ENCODE results near the gene DBN1. TPM values are rescaled to one million over a fixed set of nuclear protein-coding genes. Genes with fewer than 3 reads are reported as not detected.

DBN1 gene
- total and polyA plus RNA-seq, 9 donors = 18.4 to 91.6 (median 55.7) TPM

DNA sequence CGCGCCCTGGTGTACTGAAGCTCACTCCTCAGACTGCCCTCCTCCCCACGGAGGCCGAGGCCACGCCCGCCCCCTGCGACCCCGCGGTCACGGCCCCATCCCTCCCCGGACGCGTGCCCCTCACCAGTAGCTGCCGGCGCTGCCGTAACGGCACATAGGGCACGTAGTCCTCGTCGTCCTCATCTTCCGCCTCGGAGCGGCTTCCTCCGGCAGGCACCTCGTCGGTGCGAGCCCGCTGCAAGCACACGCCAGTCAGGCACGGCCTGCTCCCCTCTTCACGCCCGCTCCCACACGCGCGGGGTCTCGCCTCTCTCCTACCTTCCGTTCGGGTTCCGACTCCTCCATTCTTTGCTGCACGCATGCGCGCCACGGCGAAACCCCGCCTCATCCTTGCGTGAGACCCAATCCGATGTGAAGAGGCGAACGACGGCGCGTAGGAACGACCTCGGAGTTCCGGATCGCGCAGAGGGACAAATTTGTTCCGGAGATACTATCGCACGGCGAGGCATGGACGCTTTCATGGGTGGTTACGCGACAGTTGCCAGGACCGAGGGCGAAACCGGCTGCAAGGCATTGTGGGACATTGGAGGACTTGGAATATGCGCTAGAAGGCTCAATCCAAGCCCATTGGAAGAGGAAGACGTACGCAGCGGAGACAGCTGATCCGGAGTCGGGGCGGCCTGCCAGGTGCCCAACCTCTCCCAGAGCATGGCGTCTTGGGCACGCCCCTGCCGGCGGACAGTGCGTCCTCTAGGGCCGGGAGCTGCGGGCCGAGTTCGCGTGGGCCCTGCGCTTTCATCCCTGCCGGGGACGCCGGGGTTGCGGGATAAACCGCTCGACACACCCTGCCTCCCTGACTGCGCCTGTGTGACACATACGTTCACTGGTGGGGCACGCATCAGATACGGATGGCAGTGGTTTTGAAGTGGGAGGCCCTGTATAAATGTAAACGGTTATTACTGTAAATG, 43.5 kb upstream of the DBN1 start, which contains the start of gene DDX41:
Gene DDX41, minus strand, starts transcription at position 361 of the 968 bp plus-strand sequence. Its CDS starts 16 bp downstream, at position 345.
- Histone ChIP-seq H3K27me3 (no peaks in the 10 kb centered on the region), H3K9me3 (no peaks in the 10 kb centered on the region), H3K36me3 (no peaks in the 10 kb centered on the region), H3K4me3 (peak within 1 kb of the TSS; percentile 88), H3K27ac (peak within 1 kb of the TSS; percentile 16 to 69), H3K4me1 (ENCODE audit: insufficient read depth) (peaks cover 5% of the 10 kb centered on the region)
- WGBS, 3 donors = 0 to 1% (median 0%) methylated on average over 83 to 96 of the region's 96 CpGs
- peak; percentile 95 to 98 (median 96) for DNase-seq
- TF ChIP-seq POLR2A (IDR thresholded peaks at IDR 0.05) (peak; percentile 24), EP300 (IDR thresholded peaks at IDR 0.05) (no peak)
- TF ChIP-seq, protein P1, sequence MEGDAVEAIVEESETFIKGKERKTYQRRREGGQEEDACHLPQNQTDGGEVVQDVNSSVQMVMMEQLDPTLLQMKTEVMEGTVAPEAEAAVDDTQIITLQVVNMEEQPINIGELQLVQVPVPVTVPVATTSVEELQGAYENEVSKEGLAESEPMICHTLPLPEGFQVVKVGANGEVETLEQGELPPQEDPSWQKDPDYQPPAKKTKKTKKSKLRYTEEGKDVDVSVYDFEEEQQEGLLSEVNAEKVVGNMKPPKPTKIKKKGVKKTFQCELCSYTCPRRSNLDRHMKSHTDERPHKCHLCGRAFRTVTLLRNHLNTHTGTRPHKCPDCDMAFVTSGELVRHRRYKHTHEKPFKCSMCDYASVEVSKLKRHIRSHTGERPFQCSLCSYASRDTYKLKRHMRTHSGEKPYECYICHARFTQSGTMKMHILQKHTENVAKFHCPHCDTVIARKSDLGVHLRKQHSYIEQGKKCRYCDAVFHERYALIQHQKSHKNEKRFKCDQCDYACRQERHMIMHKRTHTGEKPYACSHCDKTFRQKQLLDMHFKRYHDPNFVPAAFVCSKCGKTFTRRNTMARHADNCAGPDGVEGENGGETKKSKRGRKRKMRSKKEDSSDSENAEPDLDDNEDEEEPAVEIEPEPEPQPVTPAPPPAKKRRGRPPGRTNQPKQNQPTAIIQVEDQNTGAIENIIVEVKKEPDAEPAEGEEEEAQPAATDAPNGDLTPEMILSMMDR (IDR thresholded peaks at IDR 0.05) = no peak
- intact Hi-C loops (cut with DNase I) = no loop called here

DNA sequence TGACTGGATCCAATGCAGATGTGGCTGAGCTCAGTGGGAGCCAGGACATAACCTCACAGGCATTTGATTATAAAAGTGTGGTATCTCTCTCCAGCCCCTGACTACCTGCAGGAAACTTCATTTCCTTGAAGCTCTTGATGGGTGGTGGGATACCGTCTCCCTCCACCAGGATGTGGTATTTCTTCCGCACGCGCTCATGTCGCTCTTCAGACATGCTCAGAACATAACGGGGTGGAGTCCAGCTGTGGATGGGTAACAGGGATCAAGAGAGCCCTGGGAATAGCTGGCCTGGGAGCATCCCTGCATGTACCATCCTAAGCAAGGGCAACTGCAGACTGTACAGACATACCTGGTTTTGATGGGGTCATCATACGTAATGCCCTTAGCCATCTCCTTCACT, 42.1 kb upstream of the DBN1 start:
- Histone ChIP-seq H3K4me3 (no peak overlapping the region), H3K27me3 (no peaks in the 10 kb centered on the region), H3K4me1 (ENCODE audit: insufficient read depth) (peaks cover 5% of the 10 kb centered on the region), H3K27ac (no peak overlapping the region), H3K9me3 (no peaks in the 10 kb centered on the region), H3K36me3 (no peaks in the 10 kb centered on the region)
- DNase-seq = no peak
- intact Hi-C loops (cut with DNase I) = no loop called here
- WGBS, 3 donors = 86 to 89% (median 87%) methylated on average over 7 of the region's 7 CpGs
- TF ChIP-seq EP300 (IDR thresholded peaks at IDR 0.05) = no peak
- TF ChIP-seq, protein P1 (IDR thresholded peaks at IDR 0.05) = no peak
- TF ChIP-seq POLR2A (IDR thresholded peaks at IDR 0.05) = no peak

DNA sequence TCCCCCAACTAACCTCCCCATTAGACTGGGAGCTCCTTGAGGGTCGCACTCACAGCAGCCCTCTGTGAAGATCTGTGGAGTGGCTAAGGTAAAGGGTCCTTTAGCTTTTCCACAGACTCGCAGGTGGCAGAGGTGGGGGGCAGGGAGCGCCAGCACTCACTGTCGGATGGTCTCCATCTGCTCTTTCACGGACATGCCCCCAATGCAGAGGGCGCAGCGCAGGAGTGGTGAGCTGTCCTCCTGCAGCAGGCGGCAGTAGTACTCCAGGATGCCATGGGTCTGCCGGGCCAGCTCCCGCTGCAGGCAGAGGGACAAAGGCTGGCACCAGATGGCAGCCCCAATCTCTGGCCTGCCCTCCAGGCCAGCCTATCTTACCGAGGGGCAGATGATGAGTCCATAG, 41.1 kb upstream of the DBN1 start:
- TF ChIP-seq, protein P1 (IDR thresholded peaks at IDR 0.05) = no peak
- TF ChIP-seq POLR2A (IDR thresholded peaks at IDR 0.05) (no peak), EP300 (IDR thresholded peaks at IDR 0.05) (no peak)
- intact Hi-C loops (cut with DNase I) = no loop called here
- no peaks in the 10 kb centered on the region for H3K27me3 ChIP-seq
- no peaks in the 10 kb centered on the region for H3K36me3 ChIP-seq
- H3K4me1 ChIP-seq (ENCODE audit: insufficient read depth) = peaks cover 5% of the 10 kb centered on the region
- no peak overlapping the region for H3K27ac ChIP-seq
- no peaks in the 10 kb centered on the region for H3K9me3 ChIP-seq
- WGBS, 3 donors = 92% methylated on average over 11 of the region's 11 CpGs
- H3K4me3 ChIP-seq = no peak overlapping the region
- DNase-seq = no peak

DNA sequence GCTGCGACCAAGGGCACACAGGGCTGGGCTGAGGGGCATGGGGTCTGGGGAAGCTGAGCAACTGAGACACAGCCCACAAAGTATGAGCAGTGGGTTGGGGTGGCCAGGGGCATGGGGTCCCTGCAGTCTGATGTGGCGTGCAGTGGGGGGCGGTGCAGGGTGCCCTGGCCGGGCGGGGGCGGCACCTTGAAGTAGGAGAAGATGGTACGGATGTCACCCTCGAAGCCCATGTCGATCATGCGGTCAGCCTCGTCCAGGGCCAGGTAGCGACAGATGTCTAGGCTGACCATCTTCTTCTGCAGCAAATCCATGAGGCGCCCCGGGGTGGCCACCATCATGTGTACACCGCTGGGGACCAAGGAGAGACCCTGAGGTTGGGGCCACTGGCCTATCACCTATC, 40.1 kb upstream of the DBN1 start:
- Histone ChIP-seq H3K27me3 (no peaks in the 10 kb centered on the region), H3K36me3 (no peaks in the 10 kb centered on the region), H3K4me1 (ENCODE audit: insufficient read depth) (peaks cover 5% of the 10 kb centered on the region), H3K9me3 (no peaks in the 10 kb centered on the region), H3K27ac (no peak overlapping the region), H3K4me3 (no peak overlapping the region)
- TF ChIP-seq EP300 (IDR thresholded peaks at IDR 0.05) (no peak), POLR2A (IDR thresholded peaks at IDR 0.05) (no peak)
- TF ChIP-seq, protein P1 (IDR thresholded peaks at IDR 0.05) = no peak
- WGBS, 3 donors = 93 to 95% (median 94%) methylated on average over 15 of the region's 15 CpGs
- DNase-seq = no peak
- intact Hi-C loops (cut with DNase I) = no loop called here

All from ovary (tissue), 9 donors.